Stimulated activated memory B cell treated with anti-CD40 and anti-IgM and Interleukin-4, amounts not matched to agents 10 μg/mL and 1 μg/mL and 100 μg/mL, for 72 hours (primary cell): Measurements from ENCODE around the gene SBK1.
A peak's percentile ranks its signal among the peaks of the same experiment; 100 is the strongest.

Experiments used
- ATAC-seq: fragments of 150-1000 bp; cut with Tn5 transposase; 2 replicates; pipeline ENCODE4 v1.10.0; 2021
- H3K27ac Mint-ChIP-seq: one replicate; pipeline ENCODE4 v1.8.0; 2022; ENCODE audit warnings: mild to moderate bottlenecking, mixed read lengths
- H3K27me3 Mint-ChIP-seq: one replicate; pipeline ENCODE4 v1.8.0; 2022; ENCODE audit warnings: mixed read lengths
- H3K36me3 Mint-ChIP-seq: one replicate; pipeline ENCODE4 v1.8.0; 2022; ENCODE audit warnings: mixed read lengths
- H3K4me1 Mint-ChIP-seq: one replicate; pipeline ENCODE4 v1.8.0; 2022; ENCODE audit warnings: mixed read lengths
- H3K4me3 Mint-ChIP-seq: one replicate; pipeline ENCODE4 v1.8.0; 2022; ENCODE audit warnings: mild to moderate bottlenecking, moderate library complexity, mixed read lengths
- H3K9me3 Mint-ChIP-seq: one replicate; pipeline ENCODE4 v1.8.0; 2022; ENCODE audit warnings: mixed read lengths

Gene SBK1

DNA sequence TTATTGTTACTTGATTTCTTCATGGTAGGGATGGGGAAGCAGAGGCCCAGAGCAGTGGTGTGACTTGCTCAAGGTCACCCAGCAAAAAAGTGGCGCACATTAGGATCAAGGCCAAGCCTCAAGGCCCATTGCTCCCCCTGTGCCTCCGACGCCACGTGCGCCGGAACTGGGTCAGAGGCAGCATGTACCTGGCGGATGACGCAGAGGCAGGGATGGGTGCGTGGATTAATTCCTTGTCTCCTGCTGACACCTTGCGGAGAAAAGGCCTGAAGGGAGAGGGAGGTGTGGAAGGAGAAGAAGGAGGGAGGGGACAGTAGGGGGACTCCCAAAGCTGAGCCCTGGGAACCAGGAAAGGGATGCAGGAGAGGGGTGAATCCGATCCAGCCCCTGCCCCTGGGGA is 18.5 kb downstream of the SBK1 start:
- no peaks in the 10 kb centered on the region for H3K36me3 Mint-ChIP-seq
- H3K27ac Mint-ChIP-seq = peak overlapping the region; percentile 52
- ATAC-seq = no peak
- no peaks in the 10 kb centered on the region for H3K9me3 Mint-ChIP-seq
- H3K4me1 Mint-ChIP-seq = peaks cover 21% of the 10 kb centered on the region
- no peak overlapping the region for H3K4me3 Mint-ChIP-seq
- peaks cover 21% of the 10 kb centered on the region for H3K27me3 Mint-ChIP-seq

DNA sequence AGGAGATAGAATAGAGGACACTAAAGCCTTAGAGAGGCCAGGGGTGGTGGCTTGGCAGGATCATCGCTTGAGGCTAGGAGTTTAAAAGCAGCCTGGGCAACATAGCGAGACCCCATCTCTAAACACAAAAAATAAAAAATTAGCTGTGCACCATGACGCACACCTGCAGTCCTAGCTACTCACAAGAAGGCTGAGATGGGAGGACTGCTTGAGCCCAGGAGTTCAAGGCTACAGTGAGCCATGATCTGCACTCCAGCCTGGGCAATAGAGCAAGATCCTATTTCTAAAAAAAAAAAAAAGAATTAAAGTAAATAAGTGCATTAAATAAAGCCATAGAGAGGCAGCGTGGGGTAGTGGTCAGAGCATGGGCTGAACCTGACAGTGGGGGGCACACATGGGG is 19.1 kb downstream of the SBK1 start:
- H3K27me3 Mint-ChIP-seq = peaks cover 21% of the 10 kb centered on the region
- H3K36me3 Mint-ChIP-seq = no peaks in the 10 kb centered on the region
- peaks cover 21% of the 10 kb centered on the region for H3K4me1 Mint-ChIP-seq
- no peak overlapping the region for H3K4me3 Mint-ChIP-seq
- H3K9me3 Mint-ChIP-seq = no peaks in the 10 kb centered on the region
- no peak overlapping the region for H3K27ac Mint-ChIP-seq
- ATAC-seq = no peak

DNA sequence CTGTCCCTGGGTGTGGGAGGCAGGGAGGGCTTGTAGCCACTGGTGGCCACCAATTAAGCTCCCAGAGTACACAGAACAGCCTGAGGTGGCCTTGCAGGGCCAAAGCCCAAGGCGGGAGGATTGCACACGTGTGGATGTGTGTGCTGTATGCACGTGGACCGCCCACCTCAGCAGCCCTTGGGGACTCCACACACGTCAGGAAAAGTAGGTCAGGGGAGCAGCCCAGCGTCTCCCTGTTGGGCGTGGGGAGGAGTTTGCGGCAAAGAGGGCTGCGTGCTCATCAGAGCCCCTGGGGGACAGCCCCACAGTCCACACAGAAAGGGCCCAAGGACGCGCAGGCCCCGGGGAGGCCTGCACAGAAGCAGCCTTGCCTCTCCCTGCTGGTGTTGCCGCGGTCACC is 19.6 kb downstream of the SBK1 start:
- H3K36me3 Mint-ChIP-seq = no peaks in the 10 kb centered on the region
- H3K4me3 Mint-ChIP-seq = no peak overlapping the region
- no peaks in the 10 kb centered on the region for H3K9me3 Mint-ChIP-seq
- H3K27me3 Mint-ChIP-seq = peaks cover 21% of the 10 kb centered on the region
- ATAC-seq = no peak
- peaks cover 24% of the 10 kb centered on the region for H3K4me1 Mint-ChIP-seq
- no peak overlapping the region for H3K27ac Mint-ChIP-seq

DNA sequence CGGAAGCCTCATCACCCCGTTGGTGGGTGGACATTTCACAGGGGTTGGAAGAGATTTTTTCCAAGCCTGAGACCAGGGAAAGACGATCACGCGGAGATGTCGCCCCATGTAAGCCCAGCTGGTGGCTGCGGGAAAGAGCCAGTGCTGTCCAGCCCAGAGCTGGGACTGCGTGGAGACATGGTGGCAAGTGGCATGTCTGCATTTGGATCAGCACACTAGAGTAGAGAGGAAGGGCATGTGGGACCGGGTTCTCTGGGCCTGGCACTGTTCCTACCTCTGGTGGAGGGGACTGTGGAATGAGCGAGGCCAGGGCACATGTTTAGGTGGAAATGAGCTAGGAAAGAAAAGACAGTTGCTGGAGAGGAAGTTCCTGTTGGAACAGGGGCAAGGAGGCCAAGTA is 20.0 kb downstream of the SBK1 start:
- Mint-ChIP-seq H3K27ac (no peak overlapping the region), H3K27me3 (peaks cover 21% of the 10 kb centered on the region), H3K9me3 (no peaks in the 10 kb centered on the region), H3K36me3 (no peaks in the 10 kb centered on the region), H3K4me3 (no peak overlapping the region), H3K4me1 (peaks cover 27% of the 10 kb centered on the region)
- no peak for ATAC-seq

DNA sequence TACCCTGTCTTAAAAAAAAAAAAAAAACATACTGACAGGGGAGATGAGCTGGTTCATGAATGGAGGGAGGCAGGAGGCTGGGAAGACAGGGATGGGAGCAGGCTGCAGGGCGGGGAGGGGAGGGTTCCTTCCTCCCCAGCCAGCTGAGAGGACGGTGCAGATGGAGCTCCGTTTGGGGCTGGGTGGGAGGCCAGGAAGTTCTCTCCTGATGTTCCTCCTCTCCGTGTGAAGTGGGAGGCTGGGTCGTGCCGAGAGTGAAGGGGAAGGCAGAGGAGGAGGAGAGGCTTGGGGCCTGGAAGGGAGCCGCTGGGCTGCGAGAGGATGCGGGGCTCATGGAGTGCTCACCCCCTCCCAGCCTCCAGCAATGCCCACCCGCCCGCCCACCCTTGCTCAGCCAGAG is 21.3 kb downstream of the SBK1 start:
- Mint-ChIP-seq H3K36me3 (no peaks in the 10 kb centered on the region), H3K27me3 (peaks cover 21% of the 10 kb centered on the region), H3K27ac (no peak overlapping the region), H3K9me3 (no peaks in the 10 kb centered on the region), H3K4me1 (peaks cover 27% of the 10 kb centered on the region), H3K4me3 (no peak overlapping the region)
- ATAC-seq = no peak

DNA sequence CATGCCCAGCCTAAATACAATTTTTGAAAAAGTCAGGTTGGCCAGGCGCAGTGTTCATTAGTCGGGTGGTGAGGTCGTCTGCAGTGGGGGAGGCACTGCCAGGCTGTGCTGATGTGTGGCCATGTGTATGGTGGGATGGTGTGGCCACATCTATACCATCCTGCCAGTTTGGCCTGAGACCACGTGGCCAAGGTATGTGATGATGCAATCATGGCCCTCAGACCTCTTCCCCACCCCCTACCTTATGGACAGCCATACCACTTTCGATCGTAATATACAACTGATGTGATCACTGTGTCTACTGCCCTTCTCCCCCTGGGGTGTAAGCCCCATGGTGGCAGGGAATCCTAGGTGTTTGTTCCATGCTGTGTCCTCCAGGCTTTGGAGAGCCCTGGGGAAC is 23.7 kb downstream of the SBK1 start:
- Mint-ChIP-seq H3K27ac (no peak overlapping the region), H3K4me1 (peaks cover 10% of the 10 kb centered on the region), H3K4me3 (no peak overlapping the region), H3K9me3 (no peaks in the 10 kb centered on the region), H3K27me3 (peaks cover 21% of the 10 kb centered on the region), H3K36me3 (no peaks in the 10 kb centered on the region)
- no peak for ATAC-seq

DNA sequence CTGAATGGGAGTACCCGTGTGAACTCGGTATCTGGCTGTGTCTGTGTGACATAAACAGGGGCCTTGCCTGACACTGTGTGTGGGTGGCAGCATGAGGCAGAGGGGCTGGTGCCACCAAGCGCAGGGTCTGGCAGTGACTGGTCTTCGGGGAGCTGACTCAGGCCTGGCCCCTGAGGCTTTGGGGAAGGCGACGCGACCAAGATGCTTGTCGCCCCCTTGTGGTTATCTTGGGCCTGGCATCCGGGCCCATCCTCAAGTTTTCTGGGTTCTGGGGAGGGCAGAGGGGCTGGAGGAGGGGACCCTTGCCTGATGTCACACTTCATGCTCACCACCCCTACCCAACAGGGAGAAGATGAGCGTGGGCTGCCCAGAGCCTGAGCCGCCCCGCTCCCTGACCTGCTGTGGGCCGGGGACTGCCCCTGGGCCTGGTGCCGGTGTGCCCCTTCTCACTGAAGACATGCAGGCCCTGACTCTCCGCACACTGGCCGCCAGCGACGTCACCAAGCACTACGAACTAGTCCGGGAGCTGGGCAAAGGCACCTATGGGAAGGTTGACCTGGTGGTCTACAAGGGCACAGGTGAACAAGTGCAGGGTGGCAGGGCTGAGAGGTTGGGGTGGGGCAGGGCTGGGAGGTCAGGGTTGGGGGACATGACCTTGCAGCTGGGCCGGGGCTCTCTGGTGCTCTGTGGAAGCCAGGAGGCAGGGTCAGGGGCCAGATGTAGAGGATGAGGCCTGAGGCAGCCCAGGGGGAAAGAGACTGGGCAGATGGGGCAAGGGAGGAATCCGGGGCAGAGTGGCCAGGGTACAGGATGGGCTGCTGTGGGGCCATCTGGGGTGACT is 24.9 kb downstream of the SBK1 start:
- Mint-ChIP-seq H3K4me3 (no peak overlapping the region), H3K9me3 (no peaks in the 10 kb centered on the region), H3K27ac (no peak overlapping the region), H3K36me3 (no peaks in the 10 kb centered on the region), H3K27me3 (peaks cover 21% of the 10 kb centered on the region), H3K4me1 (peaks cover 7% of the 10 kb centered on the region)
- ATAC-seq = peak; percentile 55

DNA sequence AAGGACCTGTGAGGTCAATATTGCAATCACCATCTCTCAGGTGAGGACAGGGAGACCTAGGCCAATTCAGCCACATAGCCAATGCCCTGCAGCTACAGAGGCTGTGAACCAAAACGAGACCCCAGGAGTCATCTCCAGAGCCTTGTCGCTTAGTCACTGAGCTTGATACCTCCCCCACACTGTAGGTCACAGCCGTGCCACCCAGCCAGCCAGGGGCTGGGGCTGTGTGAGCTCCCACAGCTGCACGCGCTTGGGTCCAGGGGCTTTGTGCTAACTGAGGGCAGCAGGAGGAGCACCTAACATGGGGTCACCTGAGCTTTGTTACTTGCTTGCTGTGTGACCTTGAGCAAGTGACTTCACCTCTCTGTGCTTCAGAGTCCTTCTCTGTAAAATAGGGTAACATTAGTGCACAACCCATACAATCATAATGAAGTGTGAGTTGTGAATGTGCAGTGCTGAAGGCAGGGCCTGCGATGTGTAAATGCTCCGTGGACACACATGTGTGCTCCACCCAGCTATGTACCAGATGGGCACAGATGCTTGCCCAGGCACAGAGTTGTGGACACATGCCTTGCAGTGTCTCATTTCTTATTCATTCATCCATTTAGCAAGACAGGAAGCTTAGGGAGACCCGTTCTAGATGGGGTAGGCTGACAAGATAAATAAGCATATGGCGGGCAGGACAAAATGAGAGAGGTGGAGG is 25.9 kb downstream of the SBK1 start:
- Mint-ChIP-seq H3K4me1 (peaks cover 7% of the 10 kb centered on the region), H3K27me3 (peaks cover 20% of the 10 kb centered on the region), H3K36me3 (no peaks in the 10 kb centered on the region), H3K27ac (no peak overlapping the region), H3K4me3 (no peak overlapping the region), H3K9me3 (no peaks in the 10 kb centered on the region)
- ATAC-seq = no peak

DNA sequence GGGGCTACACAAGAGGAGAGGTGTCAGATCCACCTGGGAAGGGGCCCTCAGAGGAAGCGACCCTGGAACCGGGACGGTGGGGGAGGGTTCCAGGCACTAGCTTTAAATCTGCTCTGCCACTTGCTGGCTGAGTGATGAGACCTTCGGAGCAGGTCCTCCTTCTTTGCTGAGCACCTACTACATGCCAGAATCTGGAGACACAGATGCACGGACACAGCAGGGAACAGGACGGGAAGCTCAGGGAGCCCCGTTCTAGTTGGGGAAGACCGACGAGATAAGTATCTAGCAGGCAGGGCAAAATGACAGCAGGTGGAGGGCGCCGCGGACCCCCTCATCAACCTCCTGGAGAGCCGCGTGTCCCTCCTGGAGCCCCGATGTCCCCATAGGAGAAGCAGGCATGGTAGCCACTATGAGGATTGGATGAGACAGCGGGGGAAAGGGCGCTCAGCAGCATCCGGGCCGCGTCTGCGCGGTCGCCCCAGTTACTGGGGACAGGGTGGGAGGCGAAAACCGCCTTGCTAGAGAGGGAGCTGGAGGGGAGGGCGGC is 27.2 kb downstream of the SBK1 start:
- Mint-ChIP-seq H3K4me1 (peaks cover 7% of the 10 kb centered on the region), H3K27me3 (peaks cover 7% of the 10 kb centered on the region), H3K36me3 (no peaks in the 10 kb centered on the region), H3K4me3 (no peak overlapping the region), H3K9me3 (no peaks in the 10 kb centered on the region), H3K27ac (no peak overlapping the region)
- no peak for ATAC-seq

DNA sequence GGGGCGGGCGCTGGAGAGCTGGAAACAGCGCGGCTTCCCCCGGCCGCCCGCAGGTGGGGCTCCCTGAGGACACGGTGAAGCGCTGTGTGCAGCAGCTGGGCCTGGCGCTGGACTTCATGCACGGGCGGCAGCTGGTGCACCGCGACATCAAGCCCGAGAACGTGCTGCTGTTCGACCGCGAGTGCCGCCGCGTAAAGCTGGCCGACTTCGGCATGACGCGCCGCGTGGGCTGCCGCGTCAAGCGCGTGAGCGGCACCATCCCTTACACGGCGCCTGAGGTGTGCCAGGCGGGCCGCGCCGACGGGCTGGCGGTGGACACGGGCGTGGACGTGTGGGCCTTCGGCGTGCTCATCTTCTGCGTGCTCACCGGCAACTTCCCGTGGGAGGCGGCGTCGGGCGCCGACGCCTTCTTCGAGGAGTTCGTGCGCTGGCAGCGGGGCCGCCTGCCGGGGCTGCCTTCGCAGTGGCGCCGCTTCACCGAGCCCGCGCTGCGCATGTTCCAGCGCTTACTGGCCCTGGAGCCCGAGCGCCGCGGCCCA is 27.8 kb downstream of the SBK1 start:
- no peak overlapping the region for H3K27ac Mint-ChIP-seq
- H3K4me1 Mint-ChIP-seq = peaks cover 7% of the 10 kb centered on the region
- no peak overlapping the region for H3K4me3 Mint-ChIP-seq
- H3K9me3 Mint-ChIP-seq = no peaks in the 10 kb centered on the region
- H3K36me3 Mint-ChIP-seq = no peaks in the 10 kb centered on the region
- ATAC-seq = peak; percentile 26
- H3K27me3 Mint-ChIP-seq = peaks cover 2% of the 10 kb centered on the region

DNA sequence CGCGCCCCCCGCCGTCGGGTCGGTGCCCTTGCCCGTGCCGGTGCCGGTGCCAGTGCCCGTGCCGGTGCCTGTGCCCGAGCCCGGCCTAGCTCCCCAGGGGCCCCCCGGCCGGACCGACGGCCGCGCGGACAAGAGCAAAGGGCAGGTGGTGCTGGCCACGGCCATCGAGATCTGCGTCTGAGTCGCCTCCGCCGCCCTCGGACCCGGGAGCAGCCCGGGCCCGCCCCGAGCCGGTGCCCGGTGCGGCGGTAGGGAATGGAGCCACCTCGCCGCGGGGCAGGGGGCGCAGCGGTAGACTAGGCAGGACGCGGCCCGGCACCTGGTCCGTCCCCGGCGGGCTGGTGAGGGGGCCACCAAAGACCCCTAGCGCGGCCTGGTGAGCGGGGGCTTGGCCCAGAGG is 28.4 kb downstream of the SBK1 start:
- Mint-ChIP-seq H3K9me3 (no peaks in the 10 kb centered on the region), H3K4me1 (peaks cover 7% of the 10 kb centered on the region), H3K4me3 (no peak overlapping the region), H3K27me3 (no peaks in the 10 kb centered on the region), H3K36me3 (no peaks in the 10 kb centered on the region), H3K27ac (no peak overlapping the region)
- ATAC-seq = peak; percentile 37

DNA sequence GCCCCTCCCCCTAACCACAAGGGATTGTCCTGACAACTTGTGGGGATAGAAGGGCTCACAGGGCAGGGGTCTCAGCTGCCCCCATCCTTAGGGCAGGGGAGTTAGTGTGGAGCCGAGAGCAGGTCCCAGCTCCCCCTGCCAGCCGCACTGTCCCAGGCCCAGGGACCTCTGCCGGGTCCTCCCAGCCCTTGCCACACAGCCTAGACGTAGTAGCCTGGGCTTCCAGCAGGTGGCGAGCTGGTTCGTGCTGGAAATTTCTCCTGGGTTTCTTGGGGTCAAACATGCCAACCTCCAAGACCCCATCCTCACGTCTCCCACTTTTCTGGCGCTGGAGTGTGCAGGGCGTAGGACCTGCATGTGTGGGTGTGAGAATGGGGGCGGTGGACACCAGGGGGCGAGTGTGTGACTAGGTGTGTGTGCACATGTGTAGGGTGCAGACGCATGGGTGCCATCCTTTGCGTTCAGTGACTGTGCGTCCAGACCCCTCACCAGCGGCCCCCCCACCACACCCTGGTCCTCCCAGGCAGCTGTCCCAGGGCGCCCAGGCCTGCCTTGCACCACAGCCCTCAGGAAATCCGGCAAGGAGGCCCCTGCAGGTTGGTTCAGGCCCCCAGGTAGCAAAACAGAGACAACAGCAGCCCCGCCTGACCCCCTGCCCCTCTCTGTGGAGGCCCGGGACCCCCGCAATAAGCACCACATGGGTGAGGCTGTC is 29.5 kb downstream of the SBK1 start:
- Mint-ChIP-seq H3K4me1 (peaks cover 5% of the 10 kb centered on the region), H3K4me3 (no peak overlapping the region), H3K27ac (no peak overlapping the region), H3K9me3 (no peaks in the 10 kb centered on the region), H3K36me3 (no peaks in the 10 kb centered on the region), H3K27me3 (no peaks in the 10 kb centered on the region)
- peak; percentile 56 for ATAC-seq

DNA sequence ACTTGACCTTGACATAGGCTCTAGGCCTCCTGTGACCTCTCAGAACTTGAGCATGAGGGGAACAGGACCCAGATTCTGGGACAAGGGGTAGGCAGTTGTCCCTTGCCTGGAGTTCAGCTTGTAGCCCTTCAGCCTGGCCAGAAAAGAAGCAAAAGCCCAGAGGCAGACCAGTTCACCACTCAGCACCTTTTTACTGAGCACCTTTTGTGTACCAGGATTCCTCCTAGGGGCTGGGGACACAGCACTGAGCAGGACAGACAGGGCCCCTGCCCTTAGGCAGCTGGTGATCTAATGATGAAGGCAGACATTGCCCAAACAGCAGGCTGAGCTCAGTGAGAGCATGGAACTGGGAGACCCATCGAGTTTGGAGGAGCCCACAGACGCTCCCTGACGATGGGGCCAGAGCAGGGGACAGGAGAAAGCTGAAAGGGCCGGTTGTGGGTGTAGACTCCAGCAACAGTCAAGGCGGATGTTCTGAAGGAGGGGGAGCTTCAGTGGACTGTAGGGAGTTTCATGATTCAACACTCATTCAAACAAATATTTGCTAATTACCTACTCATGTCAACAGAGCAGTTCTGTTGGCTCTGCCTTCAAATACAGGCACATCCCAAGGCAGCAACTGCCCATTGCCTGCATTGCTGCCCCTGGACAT is 32.0 kb downstream of the SBK1 start:
- Mint-ChIP-seq H3K9me3 (no peaks in the 10 kb centered on the region), H3K36me3 (no peaks in the 10 kb centered on the region), H3K4me1 (peaks cover 7% of the 10 kb centered on the region), H3K4me3 (no peak overlapping the region), H3K27ac (no peak overlapping the region), H3K27me3 (no peaks in the 10 kb centered on the region)
- ATAC-seq = no peak

DNA sequence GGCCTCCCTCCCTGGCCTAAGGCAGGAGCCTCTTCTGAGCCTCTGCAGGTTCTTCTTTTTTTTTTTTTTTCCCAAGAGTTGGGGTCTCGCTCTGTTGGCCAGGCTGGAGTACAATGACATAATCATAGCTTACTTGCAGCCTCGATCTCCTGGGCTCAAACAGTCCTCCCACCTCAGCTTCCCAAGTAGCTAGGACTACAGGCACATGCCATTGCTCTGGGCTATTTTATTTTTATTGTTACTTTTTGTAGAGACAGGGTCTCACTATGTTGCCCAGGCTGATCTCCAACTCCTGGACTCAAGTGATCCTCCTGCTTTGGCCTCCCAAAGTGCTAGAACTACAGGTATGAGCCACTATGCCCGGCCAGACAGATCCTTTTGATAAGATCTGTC is 32.6 kb downstream of the SBK1 start:
- Mint-ChIP-seq H3K36me3 (no peaks in the 10 kb centered on the region), H3K4me1 (peaks cover 7% of the 10 kb centered on the region), H3K4me3 (no peak overlapping the region), H3K9me3 (no peaks in the 10 kb centered on the region), H3K27ac (no peak overlapping the region), H3K27me3 (no peaks in the 10 kb centered on the region)
- no peak for ATAC-seq
